HepG2 (cell line): ENCODE data around the gene TMEM97.

Experiments
- ATM ChIP-seq: fragments of 450-650 bp; IDR thresholded peaks from 2 replicates; pipeline ENCODE4 v1.7.1; 2017; ENCODE audit warnings: mild to moderate bottlenecking, borderline replicate concordance
- EZH2 ChIP-seq: conservative IDR thresholded peaks from 2 replicates; pipeline ENCODE4 v1.6.1; 2012; ENCODE audit warnings: mild to moderate bottlenecking, low read depth, low read length, moderate library complexity
- U2AF1 ChIP-seq: fragments of 200-400 bp; formaldehyde crosslinking; optimal IDR thresholded peaks from 2 replicates; pipeline ENCODE3; 2017; ENCODE audit warnings: mild to moderate bottlenecking, low read depth, low read length
- TF ChIP-seq, protein P1 (sequence below), 2 experiments: sonication (generic) in 1 of 2; formaldehyde crosslinking in 1 of 2; IDR thresholded peaks; 2 replicates each; pipeline versions ENCODE4 v1.6.1 to v1.9.0; 2014 to 2022; ENCODE audit warnings: antibody characterized with exemption in 1 of 2, borderline replicate concordance in 1 of 2, inconsistent platforms in 1 of 2, low read depth in 1 of 2, missing genetic modification reagents in 1 of 2
- TF ChIP-seq, protein P2 (sequence below): sonication (generic); formaldehyde crosslinking; IDR thresholded peaks from 2 replicates; pipeline ENCODE4 v1.4.0; 2020; ENCODE audit warnings: missing genetic modification reagents

- TF ChIP-seq ATM (no peak), EZH2 (no peak), U2AF1 (no peak)
- TF ChIP-seq, protein P1, sequence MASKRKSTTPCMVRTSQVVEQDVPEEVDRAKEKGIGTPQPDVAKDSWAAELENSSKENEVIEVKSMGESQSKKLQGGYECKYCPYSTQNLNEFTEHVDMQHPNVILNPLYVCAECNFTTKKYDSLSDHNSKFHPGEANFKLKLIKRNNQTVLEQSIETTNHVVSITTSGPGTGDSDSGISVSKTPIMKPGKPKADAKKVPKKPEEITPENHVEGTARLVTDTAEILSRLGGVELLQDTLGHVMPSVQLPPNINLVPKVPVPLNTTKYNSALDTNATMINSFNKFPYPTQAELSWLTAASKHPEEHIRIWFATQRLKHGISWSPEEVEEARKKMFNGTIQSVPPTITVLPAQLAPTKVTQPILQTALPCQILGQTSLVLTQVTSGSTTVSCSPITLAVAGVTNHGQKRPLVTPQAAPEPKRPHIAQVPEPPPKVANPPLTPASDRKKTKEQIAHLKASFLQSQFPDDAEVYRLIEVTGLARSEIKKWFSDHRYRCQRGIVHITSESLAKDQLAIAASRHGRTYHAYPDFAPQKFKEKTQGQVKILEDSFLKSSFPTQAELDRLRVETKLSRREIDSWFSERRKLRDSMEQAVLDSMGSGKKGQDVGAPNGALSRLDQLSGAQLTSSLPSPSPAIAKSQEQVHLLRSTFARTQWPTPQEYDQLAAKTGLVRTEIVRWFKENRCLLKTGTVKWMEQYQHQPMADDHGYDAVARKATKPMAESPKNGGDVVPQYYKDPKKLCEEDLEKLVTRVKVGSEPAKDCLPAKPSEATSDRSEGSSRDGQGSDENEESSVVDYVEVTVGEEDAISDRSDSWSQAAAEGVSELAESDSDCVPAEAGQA (IDR thresholded peaks at IDR 0.05; ENCODE audit: low read depth): no peak
- TF ChIP-seq, protein P1 (CRISPR knock-in tag; IDR thresholded peaks at IDR 0.05; ENCODE audit: borderline replicate concordance): no peak
- TF ChIP-seq, protein P2, sequence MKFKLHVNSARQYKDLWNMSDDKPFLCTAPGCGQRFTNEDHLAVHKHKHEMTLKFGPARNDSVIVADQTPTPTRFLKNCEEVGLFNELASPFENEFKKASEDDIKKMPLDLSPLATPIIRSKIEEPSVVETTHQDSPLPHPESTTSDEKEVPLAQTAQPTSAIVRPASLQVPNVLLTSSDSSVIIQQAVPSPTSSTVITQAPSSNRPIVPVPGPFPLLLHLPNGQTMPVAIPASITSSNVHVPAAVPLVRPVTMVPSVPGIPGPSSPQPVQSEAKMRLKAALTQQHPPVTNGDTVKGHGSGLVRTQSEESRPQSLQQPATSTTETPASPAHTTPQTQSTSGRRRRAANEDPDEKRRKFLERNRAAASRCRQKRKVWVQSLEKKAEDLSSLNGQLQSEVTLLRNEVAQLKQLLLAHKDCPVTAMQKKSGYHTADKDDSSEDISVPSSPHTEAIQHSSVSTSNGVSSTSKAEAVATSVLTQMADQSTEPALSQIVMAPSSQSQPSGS: no peak
Measured at GRCh38 chr17:28317966-28318758, 838 bp upstream of the TMEM97 start.
